Ovary (tissue), 3 donors: Measurements from ENCODE around the gene MPHOSPH9.

Experiments
- CTCF ChIP-seq, 3 donors: fragments of 450-650 bp in 2 of 3; fragments of 200-600 bp in 1 of 3; IDR thresholded peaks; one replicate each; pipeline versions ENCODE4 v1.5.1 to v1.8.0; 2016 to 2022; ENCODE audit warnings: antibody characterized with exemption in 3 of 3, mild to moderate bottlenecking in 1 of 3
- EP300 ChIP-seq: sonication (generic); formaldehyde crosslinking; IDR thresholded peaks from one replicate; pipeline ENCODE4 v1.6.1; 2017; ENCODE audit warnings: antibody characterized with exemption
- POLR2A ChIP-seq: fragments of 450-650 bp; IDR thresholded peaks from one replicate; pipeline ENCODE4 v1.6.1; 2017; ENCODE audit warnings: antibody characterized with exemption, mild to moderate bottlenecking, moderate library complexity
- donor health status: DM: no; HTN: no; CAD: no.

GRCh38 chr12:123225443-123225842 lies 7.5 kb downstream of the MPHOSPH9 start:
- no peak for TF ChIP-seq EP300
- no peak for TF ChIP-seq POLR2A
- no peak for TF ChIP-seq CTCF (IDR thresholded peaks at IDR 0.05)
